Measurements from ENCODE around the gene PRKCZ. TPM values are rescaled to one million over a fixed set of nuclear protein-coding genes. Genes with fewer than 3 reads are reported as not detected.

Gene PRKCZ
- total RNA-seq, 2 experiments from 2014 or later = 13.2 to 14.7 TPM

GRCh38 chr1:2208309-2209239 is 158.4 kb downstream of the PRKCZ start:
- no peak for DNase-seq
- no peaks in the 10 kb centered on the region for H3K9me3 Mint-ChIP-seq
- H3K36me3 Mint-ChIP-seq = no peaks in the 10 kb centered on the region
- ChIA-PET POLR2A (no interaction called here), CTCF (interaction anchor here (1.4 kb wide), 1 partner anchor 9 kb away, joined by 3 read pairs; no protein-coding TSS in a partner anchor)
- H3K27ac Mint-ChIP-seq = no peak overlapping the region
- no peak overlapping the region for H3K4me3 Mint-ChIP-seq
- no peaks in the 10 kb centered on the region for H3K27me3 Mint-ChIP-seq
- intact Hi-C loops (cut with micrococcal nuclease) = no loop called here
- H3K4me1 Mint-ChIP-seq (ENCODE audit: low read depth) = peaks cover 5% of the 10 kb centered on the region

GRCh38 chr1:2209400-2210083 is 159.3 kb downstream of the PRKCZ start:
- CTCF ChIA-PET = interaction anchor here (1.4 kb wide), 1 partner anchor 10 kb away, joined by 3 read pairs; no protein-coding TSS in a partner anchor
- Mint-ChIP-seq H3K4me1 (ENCODE audit: low read depth) (peaks cover 2% of the 10 kb centered on the region), H3K36me3 (no peaks in the 10 kb centered on the region), H3K27ac (no peak overlapping the region), H3K9me3 (no peaks in the 10 kb centered on the region), H3K4me3 (no peak overlapping the region), H3K27me3 (no peaks in the 10 kb centered on the region)
- intact Hi-C loops (cut with micrococcal nuclease) = no loop called here
- no peak for DNase-seq
- POLR2A ChIA-PET = no interaction called here

GRCh38 chr1:2210084-2210653 is 160.0 kb downstream of the PRKCZ start:
- Mint-ChIP-seq H3K27me3 (no peaks in the 10 kb centered on the region), H3K27ac (no peak overlapping the region), H3K36me3 (no peaks in the 10 kb centered on the region), H3K9me3 (no peaks in the 10 kb centered on the region), H3K4me3 (no peak overlapping the region), H3K4me1 (ENCODE audit: low read depth) (peaks cover 2% of the 10 kb centered on the region)
- no peak for DNase-seq
- intact Hi-C loops (cut with micrococcal nuclease) = no loop called here
- ChIA-PET CTCF (no interaction called here), POLR2A (no interaction called here)

GRCh38 chr1:2210786-2211185 is 160.6 kb downstream of the PRKCZ start:
- H3K4me3 Mint-ChIP-seq = no peak overlapping the region
- no peak overlapping the region for H3K27ac Mint-ChIP-seq
- POLR2A ChIA-PET = no interaction called here
- no peak for DNase-seq
- no peaks in the 10 kb centered on the region for H3K36me3 Mint-ChIP-seq
- intact Hi-C loops (cut with micrococcal nuclease) = no loop called here
- CTCF ChIA-PET = no interaction called here
- H3K9me3 Mint-ChIP-seq = no peaks in the 10 kb centered on the region
- peaks cover 2% of the 10 kb centered on the region for H3K4me1 Mint-ChIP-seq (ENCODE audit: low read depth)
- no peaks in the 10 kb centered on the region for H3K27me3 Mint-ChIP-seq

- no peak overlapping the region for H3K27ac Mint-ChIP-seq
- H3K27me3 Mint-ChIP-seq = no peaks in the 10 kb centered on the region
- intact Hi-C loops (cut with micrococcal nuclease) = no loop called here
Measured at GRCh38 chr1:2212274-2212531, 162.0 kb downstream of the PRKCZ start.

GRCh38 chr1:2212532-2213491 is 162.6 kb downstream of the PRKCZ start:
- peak; percentile 68 for DNase-seq
- H3K27ac Mint-ChIP-seq = no peak overlapping the region
- intact Hi-C loops (cut with micrococcal nuclease) = no loop called here
- H3K4me3 Mint-ChIP-seq = peak overlapping the region; percentile 8
- no peaks in the 10 kb centered on the region for H3K36me3 Mint-ChIP-seq
- no peaks in the 10 kb centered on the region for H3K27me3 Mint-ChIP-seq
- CTCF ChIA-PET = interaction anchor here (0.8 to 1.0 kb wide), 3 partner anchors 13 to 169 kb away, joined by 3 to 8 read pairs (median 3); no protein-coding TSS in a partner anchor
- H3K4me1 Mint-ChIP-seq (ENCODE audit: low read depth) = peaks cover 2% of the 10 kb centered on the region
- H3K9me3 Mint-ChIP-seq = no peaks in the 10 kb centered on the region
- POLR2A ChIA-PET = interaction anchor here (0.8 kb wide), 1 partner anchor 97 kb away, joined by 3 read pairs; no protein-coding TSS in a partner anchor

More at GRCh38 chr1:2212274-2212531, 162.0 kb downstream of the PRKCZ start:
- POLR2A ChIA-PET = interaction anchor here (0.8 to 1.0 kb wide), 2 partner anchors 17 to 97 kb away, joined by 3 read pairs; no protein-coding TSS in a partner anchor
- CTCF ChIA-PET = interaction anchor here (1.0 kb wide), 2 partner anchors 13 to 170 kb away, joined by 3 to 8 read pairs; no protein-coding TSS in a partner anchor
- Mint-ChIP-seq H3K4me1 (ENCODE audit: low read depth) (peaks cover 2% of the 10 kb centered on the region), H3K4me3 (no peak overlapping the region), H3K9me3 (no peaks in the 10 kb centered on the region), H3K36me3 (no peaks in the 10 kb centered on the region)
- no peak for DNase-seq

GRCh38 chr1:2213576-2214505 is 163.6 kb downstream of the PRKCZ start:
- no peak for DNase-seq
- peaks cover 2% of the 10 kb centered on the region for H3K4me1 Mint-ChIP-seq (ENCODE audit: low read depth)
- ChIA-PET CTCF (no interaction called here), POLR2A (no interaction called here)
- H3K4me3 Mint-ChIP-seq = no peak overlapping the region
- H3K27me3 Mint-ChIP-seq = no peaks in the 10 kb centered on the region
- H3K36me3 Mint-ChIP-seq = no peaks in the 10 kb centered on the region
- intact Hi-C loops (cut with micrococcal nuclease) = no loop called here
- H3K27ac Mint-ChIP-seq = no peak overlapping the region
- peaks cover 3% of the 10 kb centered on the region for H3K9me3 Mint-ChIP-seq

GRCh38 chr1:2214541-2215241 is 164.5 kb downstream of the PRKCZ start:
- no peak for DNase-seq
- Mint-ChIP-seq H3K27me3 (no peaks in the 10 kb centered on the region), H3K4me3 (no peak overlapping the region), H3K9me3 (peaks cover 5% of the 10 kb centered on the region), H3K4me1 (ENCODE audit: low read depth) (peaks cover 2% of the 10 kb centered on the region), H3K27ac (no peak overlapping the region), H3K36me3 (no peaks in the 10 kb centered on the region)
- CTCF ChIA-PET = no interaction called here
- POLR2A ChIA-PET = no interaction called here
- intact Hi-C loops (cut with micrococcal nuclease) = no loop called here

GRCh38 chr1:2215329-2215728 is 165.1 kb downstream of the PRKCZ start:
- H3K9me3 Mint-ChIP-seq = peaks cover 5% of the 10 kb centered on the region
- intact Hi-C loops (cut with micrococcal nuclease) = no loop called here

GRCh38 chr1:2215909-2216766 is 165.9 kb downstream of the PRKCZ start:
- Mint-ChIP-seq H3K4me3 (no peak overlapping the region), H3K4me1 (ENCODE audit: low read depth) (peaks cover 2% of the 10 kb centered on the region), H3K9me3 (peaks cover 5% of the 10 kb centered on the region), H3K36me3 (no peaks in the 10 kb centered on the region), H3K27me3 (no peaks in the 10 kb centered on the region), H3K27ac (no peak overlapping the region)
- ChIA-PET POLR2A (no interaction called here), CTCF (no interaction called here)
- intact Hi-C loops (cut with micrococcal nuclease) = no loop called here
- no peak for DNase-seq

More at GRCh38 chr1:2215329-2215728, 165.1 kb downstream of the PRKCZ start:
- no peak for DNase-seq
- no peaks in the 10 kb centered on the region for H3K27me3 Mint-ChIP-seq
- no peaks in the 10 kb centered on the region for H3K36me3 Mint-ChIP-seq
- CTCF ChIA-PET = no interaction called here
- H3K4me1 Mint-ChIP-seq (ENCODE audit: low read depth) = peaks cover 2% of the 10 kb centered on the region
- no peak overlapping the region for H3K4me3 Mint-ChIP-seq
- POLR2A ChIA-PET = no interaction called here
- no peak overlapping the region for H3K27ac Mint-ChIP-seq

Data from activated CD4-positive, alpha-beta memory T cell treated with anti-CD3 and anti-CD28 coated beads for 36 hours (primary cell).